RPMI7951 (cell line): ENCODE measurements around the gene SKAP2. TPM values are rescaled to one million over a fixed set of nuclear protein-coding genes. Genes with fewer than 3 reads are reported as not detected.

Source experiments
- DNase-seq: peaks from one replicate; pipeline ENCODE4 v3.0.0-alpha.2; 2012; ENCODE audit warnings: low read depth
- total RNA-seq: library from RNA; depleted of rRNA; stranded (reverse); fragments of >200 nt; shearing (Covaris generic); gene quantifications from 2 replicates; pipeline ENCODE4 v1.2.3, GENCODE V29; 2014

The SKAP2 gene
- total RNA-seq, 1 experiment from 2014 or later: 58.0 TPM

DNA sequence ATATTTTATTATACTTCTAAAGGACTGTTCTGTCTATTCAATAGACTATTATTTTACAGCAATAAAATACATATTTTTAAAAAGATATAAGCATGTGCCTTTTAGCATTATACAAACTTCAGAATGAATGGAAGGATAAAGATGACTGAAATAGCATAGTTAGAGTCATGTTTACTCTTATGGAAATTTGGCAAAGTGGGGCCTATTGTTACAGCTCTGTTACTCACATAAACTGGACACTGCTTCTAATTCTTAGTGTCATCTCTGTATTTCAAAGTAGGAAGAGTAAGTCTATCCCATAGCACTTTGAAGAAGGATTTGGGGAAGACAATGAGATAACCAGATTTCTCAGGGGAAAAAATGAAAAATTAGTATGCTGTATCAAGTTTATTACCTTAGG, 168.2 kb downstream of the SKAP2 start:
- no peak for DNase-seq

DNA sequence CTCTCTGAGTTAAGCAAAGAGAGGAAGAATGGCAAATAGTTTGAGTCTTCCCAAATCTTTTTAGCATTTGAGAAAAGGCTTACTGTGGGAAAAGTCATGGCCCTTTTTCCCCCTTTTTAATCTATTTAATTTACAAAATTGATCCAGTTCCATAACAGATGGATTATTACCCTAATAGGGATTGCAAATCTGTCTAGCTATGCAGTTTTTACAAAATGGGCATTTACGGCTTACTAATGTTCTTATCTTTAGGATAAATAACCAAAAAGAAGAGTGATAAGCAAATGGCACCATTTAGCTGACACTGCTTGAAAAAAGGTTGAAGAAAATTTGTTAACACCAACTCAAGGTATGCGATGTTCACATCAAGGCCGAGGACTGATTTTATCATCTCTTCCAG, 169.7 kb downstream of the SKAP2 start:
- no peak for DNase-seq

DNA sequence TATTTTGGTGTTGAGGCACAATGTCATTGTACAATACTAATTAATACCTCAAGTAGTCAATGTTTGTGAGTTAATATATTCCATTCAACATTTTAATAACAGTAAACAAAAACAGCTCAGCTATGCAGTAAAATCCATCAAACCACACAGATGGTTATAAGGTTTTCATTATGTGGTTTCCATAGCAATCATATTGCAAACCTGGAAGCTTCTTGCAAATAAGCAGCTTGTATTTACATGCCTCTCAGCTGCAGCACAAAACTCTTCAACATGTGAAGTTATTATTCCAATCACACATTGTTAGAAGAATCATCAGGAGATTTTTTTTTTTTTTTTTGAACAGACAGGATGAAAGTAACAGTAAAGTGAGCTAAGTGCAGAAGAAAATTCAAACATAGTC, 170.2 kb downstream of the SKAP2 start:
- no peak for DNase-seq

DNA sequence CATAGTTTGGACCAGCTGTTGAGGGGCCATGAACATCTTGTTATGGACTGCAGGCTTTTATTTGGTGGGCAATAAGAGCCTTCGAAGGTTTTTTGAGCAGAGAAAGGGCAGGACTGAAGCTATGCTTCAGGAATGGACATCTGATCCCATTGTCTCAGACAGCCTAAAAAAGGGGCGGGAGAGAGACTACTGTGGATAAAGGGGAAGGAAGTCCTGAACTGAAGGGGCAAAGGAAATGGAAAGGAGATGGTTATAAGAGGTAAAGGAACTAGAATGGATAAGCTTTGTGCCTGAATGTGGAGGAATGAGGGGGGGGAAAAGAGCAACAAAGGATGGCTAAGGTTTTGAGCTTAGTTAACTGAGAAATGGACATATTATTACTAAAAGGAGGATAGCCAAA, 172.5 kb downstream of the SKAP2 start:
- DNase-seq: no peak

DNA sequence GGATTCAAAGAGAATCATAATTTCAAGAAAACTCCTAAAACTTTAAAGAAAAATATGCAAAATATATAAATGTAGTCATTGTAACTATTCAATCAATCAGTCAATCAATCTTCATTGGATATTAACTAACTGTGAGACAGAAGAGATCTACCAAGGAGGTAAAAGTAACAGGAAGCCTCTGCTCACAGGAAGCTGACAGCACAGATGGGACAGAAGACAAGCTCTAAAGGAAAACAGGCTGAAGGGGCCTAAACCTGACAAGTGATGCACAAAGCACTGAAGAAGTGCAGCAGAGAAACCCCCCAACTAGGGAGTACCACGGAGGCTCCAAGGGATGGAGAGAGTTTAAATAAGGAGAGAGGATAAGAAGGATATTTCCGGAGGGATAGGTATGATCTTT, 173.0 kb downstream of the SKAP2 start:
- DNase-seq: no peak

DNA sequence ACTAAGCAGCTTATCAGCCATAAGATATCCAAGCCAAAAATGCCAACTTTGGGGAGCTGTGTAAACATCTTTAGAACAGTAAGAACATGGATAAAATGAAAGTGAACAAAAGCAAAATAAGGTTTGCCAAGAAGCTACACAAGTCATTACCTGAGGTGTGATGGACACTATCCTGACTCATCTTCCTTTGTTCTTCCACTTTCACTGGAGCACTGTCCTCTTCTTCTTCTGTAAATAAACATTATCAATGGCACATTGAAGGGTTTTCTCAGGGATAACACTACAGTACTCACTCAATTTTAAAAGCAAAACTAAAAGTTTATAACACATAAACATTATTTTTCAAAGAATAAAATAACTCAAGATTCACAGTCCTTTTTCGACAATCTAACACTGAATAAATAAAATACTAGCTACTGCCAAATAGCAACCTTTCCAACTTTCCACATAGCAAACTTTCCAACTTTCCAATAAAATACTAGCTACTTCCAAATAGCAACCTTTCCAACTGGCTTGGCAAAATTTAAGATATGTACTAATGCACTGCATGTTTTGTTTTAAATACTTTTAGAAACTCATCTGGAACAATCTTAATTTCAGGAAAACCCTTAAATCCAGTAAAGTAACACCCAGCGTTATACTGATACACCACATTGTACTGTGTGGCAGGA, 174.1 kb downstream of the SKAP2 start:
- DNase-seq: no peak

DNA sequence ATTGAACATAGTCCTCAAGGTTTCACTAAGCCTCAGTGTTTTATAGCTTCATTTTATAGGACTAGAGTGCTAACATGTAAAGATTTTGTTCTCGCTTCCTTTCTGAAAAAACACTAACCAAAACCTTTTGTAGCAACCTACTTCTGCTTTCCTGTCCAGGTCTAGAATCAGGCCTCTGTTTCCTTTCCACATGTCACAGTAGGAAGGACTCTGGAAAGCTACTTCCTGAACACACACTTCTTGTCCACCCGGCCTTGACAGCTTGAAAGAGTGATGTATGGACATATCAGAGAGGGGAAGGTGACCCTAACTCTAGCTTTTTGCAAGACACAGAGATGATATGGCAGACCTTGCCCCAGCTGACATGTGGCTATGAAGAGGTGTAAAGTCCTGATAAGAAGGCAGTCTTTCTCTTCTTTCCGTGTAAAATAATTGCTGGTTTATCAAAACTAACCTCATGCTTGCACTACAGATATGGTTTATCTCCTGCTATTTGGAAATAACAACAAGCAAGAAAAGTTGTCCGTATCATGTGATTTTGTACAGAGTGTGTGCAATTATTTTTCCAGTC, 175.4 kb downstream of the SKAP2 start:
- DNase-seq: no peak

DNA sequence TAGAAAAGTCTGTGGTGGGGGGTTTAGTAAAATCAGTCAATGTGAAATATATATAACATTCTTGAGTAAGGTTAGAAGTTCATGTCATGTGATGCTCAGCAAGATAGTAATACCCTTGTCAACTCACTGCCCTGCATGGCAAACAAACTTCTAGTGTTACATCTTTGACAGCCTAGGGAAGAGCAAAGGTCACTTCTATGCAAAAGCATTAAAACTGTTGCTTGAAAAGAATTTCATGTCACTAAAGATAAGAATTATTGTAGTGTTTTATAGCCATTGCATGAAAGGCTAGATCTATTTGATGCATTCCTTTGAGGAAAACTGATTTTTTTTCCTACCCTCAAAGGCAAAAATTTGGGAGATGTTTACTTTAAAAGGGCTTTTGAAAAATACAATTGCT, 176.0 kb downstream of the SKAP2 start:
- no peak for DNase-seq

DNA sequence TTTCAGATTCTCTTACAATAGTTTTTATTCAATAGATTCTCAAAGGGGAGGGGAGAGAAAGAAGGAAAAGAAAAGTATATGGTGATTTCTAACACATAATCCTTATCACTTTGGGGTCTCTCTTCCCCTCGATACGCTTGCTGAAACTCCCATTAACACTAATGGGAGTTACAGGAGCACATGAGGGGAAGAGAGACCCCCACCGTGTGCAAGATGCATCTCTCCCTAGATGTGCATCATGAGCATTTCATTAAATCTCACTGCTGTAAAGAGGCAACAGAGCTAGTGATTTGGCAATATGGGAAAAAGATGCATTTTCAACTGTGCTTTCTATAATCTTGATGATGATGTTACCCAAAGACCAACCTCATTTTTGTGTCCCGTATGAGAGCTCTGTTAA, 177.4 kb downstream of the SKAP2 start:
- DNase-seq: no peak

DNA sequence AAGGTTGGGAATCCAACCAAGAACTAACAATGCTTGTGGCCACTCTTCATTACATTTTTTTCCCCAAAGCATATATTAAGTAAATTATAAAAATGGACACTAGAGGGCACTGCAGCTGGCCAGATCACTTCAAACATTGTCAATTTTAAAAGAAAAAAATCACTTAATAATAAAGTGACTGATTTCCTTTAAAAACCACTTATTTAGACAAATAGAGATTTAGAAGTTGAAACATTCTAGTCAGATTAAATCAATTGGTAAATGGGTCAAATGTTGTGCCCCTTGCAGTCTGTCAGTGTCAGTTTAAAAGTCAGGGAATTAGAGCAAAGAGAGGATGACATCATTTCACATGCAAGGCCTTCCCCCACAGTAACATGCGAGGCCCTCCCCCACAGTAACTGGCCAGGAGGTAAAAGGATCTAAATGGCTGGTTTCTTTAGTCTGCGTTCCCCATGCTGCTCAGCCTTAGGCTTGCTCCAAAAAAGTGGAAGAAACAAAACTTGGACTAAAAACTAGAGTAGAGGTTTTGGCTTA, 177.9 kb downstream of the SKAP2 start:
- peak; percentile 81 for DNase-seq

DNA sequence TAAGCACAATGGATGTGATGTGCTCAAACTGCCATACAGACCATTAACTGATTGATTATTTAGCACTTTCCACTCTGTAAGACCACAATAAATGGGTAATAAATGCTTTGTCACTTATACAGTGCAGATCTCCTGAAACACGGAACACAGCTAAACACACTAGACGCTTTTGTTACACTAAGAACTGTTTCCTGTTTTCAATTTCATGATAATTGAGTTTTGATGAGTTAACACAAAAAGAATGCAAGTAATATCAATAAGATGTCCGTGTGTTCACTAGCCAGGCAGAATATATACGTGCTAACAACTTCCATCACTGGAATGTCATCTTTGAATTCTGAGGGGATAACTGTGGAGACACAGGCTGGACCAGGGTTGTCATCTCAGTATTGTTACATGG, 178.8 kb downstream of the SKAP2 start:
- no peak for DNase-seq

DNA sequence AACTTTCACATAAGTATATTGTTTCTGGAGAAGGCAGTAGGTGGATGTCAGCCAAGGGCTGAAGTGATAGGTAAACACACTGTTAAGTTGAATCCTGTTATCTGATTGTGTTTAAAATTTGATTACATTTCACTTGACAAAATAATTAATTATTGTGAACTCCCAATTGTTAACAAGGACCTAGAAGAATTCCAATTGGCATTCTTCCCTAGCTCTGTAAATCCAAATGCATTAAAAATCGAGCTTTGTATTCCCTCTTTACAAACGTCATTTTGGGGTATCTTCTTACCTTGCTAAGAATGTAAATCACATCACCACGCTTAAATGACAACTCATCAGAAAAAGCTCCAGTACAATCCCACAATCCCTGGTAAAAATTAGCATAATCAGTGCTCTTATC, 179.9 kb downstream of the SKAP2 start:
- no peak for DNase-seq

DNA sequence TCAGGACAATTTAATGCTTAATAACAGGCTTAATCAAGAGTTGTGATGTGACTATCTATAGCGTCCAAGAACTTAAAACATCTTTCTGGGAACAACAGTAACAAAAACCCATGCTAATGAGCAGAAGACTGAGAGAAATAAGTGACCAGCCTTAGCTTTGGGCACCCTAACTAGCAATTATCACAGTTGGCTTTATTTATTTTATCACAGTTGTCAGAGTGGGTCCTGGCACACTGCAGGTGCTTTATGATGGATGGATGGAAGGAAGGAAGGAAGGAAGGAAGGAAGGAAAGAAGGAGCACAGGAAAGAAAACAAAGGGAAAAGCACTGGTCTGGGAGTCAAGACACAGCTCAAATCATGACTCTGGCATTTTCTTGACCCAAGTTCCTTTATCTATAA, 181.1 kb downstream of the SKAP2 start:
- DNase-seq: no peak

DNA sequence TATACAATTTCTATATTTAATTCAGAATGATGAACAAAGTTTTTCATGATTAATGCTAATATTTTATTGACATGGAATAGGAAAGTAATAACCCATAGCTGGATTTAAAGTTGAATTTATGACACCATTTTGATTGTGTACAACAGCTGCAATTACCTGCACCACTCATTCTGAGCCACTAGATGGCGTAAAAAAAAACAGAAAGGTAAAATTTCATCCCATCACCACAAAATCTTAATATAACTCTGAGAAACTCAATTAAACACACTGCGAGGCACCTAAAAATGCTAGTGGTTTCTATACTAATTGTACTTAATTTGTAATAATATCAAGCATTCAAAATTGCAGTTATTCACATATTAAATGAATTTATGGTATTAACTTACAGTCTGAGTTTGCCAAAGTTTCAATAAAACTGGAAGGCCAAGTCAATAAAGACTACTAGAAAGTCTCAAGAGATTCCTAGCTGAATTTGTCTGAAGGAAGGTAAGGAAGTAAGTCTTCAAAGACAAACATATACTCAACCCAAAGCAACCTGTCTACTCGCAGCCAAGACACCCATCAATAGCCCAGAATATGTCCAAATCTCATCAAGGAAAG, 182.5 kb downstream of the SKAP2 start:
- peak; percentile 54 for DNase-seq

DNA sequence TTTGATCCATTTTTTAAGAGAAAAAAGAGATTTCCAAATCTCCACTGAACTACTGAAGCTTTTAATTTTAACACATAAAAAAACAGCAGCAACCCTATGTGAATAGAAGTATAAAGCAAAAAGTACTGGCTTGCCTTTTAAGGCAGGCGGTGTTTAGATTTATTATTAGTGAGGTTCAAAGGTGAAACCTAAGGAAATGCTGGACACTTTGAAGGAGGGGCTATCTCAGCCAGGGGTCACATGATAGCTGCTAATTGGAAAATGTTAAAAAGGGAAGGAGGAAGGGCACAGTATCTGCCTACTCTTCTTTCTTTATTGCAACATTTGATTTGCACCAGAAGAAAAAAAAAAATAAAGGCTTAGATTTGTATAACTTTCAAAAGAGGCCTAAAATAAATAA, 183.8 kb downstream of the SKAP2 start:
- DNase-seq: no peak

DNA sequence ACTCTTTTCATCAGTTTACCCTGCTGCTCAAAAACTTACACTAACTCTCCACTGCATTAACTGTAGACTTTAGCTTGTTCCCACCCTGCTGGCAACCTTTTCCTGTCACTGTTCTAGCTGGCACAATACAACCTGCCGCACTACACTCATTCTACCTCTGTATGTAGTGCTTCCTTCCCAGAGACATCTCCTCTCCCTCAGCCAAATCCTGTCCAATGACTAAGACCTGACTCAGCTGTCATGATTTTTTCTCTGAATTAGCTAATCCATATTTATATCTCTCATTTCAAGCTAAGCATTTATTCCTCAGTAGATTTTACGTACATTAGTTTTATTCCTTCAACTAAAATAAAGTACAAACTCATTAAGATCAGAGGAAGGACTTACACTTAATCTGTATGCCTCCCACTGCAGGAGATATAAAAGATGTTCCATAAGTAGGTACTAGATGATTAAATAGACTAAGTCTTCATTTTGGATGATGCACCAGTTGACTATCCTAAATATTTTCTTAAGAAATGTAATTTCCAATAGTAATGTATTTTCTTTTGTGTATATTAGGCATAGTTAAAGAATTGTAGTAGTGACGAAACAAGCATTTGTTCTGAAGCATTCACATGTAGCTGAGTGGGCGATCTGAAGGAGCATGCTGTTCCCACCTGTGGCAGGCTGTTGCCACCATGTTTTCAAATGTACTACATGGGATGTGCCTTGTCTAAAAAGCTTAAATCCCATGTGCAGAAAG, 189.1 kb downstream of the SKAP2 start:
- DNase-seq: peak; percentile 24

DNA sequence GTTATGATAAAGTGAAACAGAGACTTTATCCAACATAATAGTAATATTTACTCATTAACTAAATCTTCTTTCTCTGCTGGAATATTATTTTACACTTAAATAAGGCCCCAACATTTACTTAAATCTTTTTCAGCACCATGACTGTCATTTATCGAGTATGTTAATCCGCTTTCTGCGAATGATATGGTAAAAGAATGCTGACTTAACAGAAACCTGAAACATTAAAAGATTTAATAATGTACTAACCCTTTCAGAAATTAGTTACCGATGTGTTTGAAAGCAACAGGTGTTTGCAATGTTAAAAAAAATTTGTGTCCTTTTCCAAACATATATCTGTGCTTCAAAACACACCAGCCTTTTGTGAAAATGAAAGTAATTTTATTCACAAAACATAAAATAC, 190.5 kb downstream of the SKAP2 start:
- no peak for DNase-seq

DNA sequence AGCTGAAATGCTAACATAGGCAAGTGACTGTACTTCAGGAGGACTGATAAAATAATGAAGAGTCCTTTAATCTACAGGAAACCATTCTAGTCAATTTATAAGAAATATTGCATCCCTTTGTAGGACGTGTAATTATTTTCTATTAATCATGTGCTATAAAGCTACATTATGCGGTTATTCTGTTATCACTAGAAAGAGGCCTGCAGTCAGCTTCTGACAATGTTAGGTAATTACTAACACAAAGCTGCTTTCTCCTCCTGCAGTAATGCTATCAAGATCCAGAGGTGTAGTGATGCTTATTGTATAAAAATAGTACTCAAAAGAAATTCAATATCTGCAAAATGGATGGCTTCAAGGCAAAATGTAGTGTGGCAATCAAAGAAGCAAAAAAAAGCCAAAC, 191.1 kb downstream of the SKAP2 start:
- DNase-seq: no peak

DNA sequence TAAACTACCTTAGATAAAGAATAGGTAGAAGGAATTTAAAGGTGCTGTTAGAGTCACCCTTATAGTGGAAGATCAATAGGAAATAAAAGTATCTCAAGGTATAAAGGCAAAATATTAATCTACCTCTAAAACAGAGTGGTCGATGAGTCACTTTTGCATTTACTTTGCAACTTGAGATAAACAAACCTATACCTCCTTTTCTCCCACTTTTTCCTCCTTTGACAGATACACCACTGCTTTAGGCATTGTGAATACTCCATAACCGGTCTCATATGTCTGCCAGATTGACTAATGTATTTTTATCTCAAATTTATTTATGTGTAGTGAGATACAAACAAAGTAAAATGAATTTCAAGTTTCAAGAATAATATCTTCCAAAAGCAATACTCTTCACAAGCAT, 193.5 kb downstream of the SKAP2 start:
- DNase-seq: no peak

DNA sequence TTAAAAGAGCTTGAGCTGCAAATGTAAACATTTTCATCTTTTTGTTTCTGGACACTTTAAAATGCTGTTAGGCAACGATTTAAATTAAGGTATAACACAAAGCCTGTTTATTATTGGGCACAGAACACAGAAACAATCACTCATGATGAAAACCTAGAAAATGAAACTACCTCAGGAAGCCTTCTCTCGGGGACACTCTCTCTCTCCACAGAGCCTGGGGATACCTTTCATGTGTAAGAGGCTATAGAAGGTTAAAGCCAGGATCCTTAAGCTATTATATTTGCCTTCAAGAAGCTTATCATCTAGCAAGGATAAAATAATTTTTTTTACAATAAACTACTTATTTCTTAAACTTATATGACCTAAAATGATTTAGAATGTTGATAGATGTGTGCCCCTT, 194.1 kb downstream of the SKAP2 start:
- DNase-seq: no peak

DNA sequence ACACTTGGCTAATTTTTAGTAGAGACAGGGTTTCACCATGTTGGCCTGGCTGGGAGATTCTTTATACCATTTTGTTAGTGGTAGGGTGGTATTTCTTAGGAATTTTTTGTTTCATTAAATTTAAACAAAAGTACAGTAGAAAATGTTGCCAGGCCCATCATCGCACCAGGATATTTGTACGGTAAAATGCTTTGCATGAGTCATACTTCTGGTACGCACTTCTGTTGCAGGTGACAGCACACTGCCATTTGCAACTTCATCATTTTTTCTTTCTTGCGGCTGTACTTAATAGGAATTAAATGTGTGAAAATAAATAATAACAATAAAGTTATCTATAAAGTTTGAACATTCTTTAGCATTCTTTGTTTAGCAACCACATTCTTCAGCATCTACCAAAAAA, 195.6 kb downstream of the SKAP2 start:
- DNase-seq: no peak

DNA sequence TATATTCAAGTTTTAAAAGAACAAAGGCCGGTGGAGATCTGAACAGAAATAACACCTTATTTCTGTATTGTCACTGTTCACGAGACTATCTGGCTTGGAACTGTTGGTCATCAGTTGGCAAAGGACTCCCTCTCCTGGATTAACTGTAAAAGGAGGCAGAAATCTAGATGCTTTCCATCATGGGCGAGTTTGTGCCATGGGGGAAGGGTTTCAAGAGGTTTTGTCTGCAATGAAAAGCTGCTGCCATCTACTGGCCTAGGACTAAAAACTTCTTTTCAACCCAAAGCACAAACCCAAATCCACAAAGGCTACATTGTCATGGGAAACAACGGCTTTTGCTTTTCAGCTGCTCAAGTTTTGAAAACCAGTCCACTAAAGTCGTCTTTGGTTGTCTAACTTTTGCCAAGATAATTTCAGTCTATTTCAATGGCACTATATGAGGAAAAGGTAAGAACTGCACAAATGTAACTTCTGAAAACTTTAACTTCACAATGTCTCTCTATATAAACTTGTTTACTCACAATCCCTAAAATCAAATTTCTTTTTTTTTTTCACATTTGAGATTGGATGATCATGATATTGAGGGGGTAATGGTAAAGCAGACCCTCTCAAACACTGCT, 196.8 kb downstream of the SKAP2 start:
- DNase-seq: peak; percentile 96
